GM23338 (cell line): ENCODE data around the gene TJP2. TPM values are rescaled to one million over a fixed set of nuclear protein-coding genes. Genes with fewer than 3 reads are reported as not detected.
A peak's percentile ranks its signal among the peaks of the same experiment; 100 is the strongest.
"Not testable (repeated sequence)": the region's sequence is repeated elsewhere in the genome, so short reads cannot be mapped to it uniquely, and the experiment has no call there.

ENCODE experiments used
- ATAC-seq: fragments of 200-7000 bp; cut with Tn5 transposase; 3 replicates; pipeline ENCODE4 v1.9.1; 2020
- DNase-seq: peaks from one replicate; pipeline ENCODE4 v3.0.0-alpha.2; 2015; ENCODE audit warnings: low spot score
- H2AFZ ChIP-seq: fragments of 200-600 bp; sonication (generic); 2 replicates; pipeline ENCODE4 v1.8.0; 2016; ENCODE audit warnings: antibody characterized with exemption, mild to moderate bottlenecking, moderate library complexity
- H3F3A ChIP-seq: fragments of 200-600 bp; sonication (generic); replicated peaks from 2 replicates; pipeline ENCODE4 v1.8.0; 2017; ENCODE audit warnings: antibody characterized with exemption, mixed run types, low read depth
- H3K27ac ChIP-seq: fragments of 200-600 bp; sonication (generic); 2 replicates; pipeline ENCODE4 v1.6.1; 2016; ENCODE audit warnings: low read depth
- H3K27me3 ChIP-seq: fragments of 200-600 bp; sonication (generic); 2 replicates; pipeline ENCODE4 v1.8.0; 2016; ENCODE audit warnings: mild to moderate bottlenecking, mixed run types, moderate library complexity; ENCODE audit not compliant: insufficient read depth
- H3K36me3 ChIP-seq: fragments of 200-600 bp; sonication (generic); 2 replicates; pipeline ENCODE4 v1.8.0; 2016; ENCODE audit warnings: mild to moderate bottlenecking; ENCODE audit not compliant: insufficient read depth
- H3K4me1 ChIP-seq: fragments of 200-600 bp; sonication (generic); 2 replicates; pipeline ENCODE4 v1.8.0; 2016; ENCODE audit warnings: mild to moderate bottlenecking, moderate library complexity; ENCODE audit not compliant: insufficient read depth
- H3K4me2 ChIP-seq: fragments of 200-600 bp; sonication (generic); 2 replicates; pipeline ENCODE4 v1.7.1; 2017; ENCODE audit warnings: mixed run types
- H3K4me3 ChIP-seq: fragments of 200-600 bp; sonication (generic); 2 replicates; pipeline ENCODE4 v1.6.1; 2016; ENCODE audit warnings: mixed run types
- H3K79me2 ChIP-seq: fragments of 200-600 bp; sonication (generic); replicated peaks from 2 replicates; pipeline ENCODE4 v1.8.0; 2017; ENCODE audit warnings: mild to moderate bottlenecking; ENCODE audit not compliant: insufficient read depth
- H3K9me2 ChIP-seq: fragments of 200-600 bp; sonication (generic); 2 replicates; pipeline ENCODE4 v1.8.0; 2017; ENCODE audit not compliant: insufficient read depth
- H4K20me1 ChIP-seq: fragments of 200-600 bp; sonication (generic); replicated peaks from 2 replicates; pipeline ENCODE4 v1.8.0; 2017; ENCODE audit warnings: mild to moderate bottlenecking; ENCODE audit not compliant: insufficient read depth
- H3K27ac Mint-ChIP-seq: 2 replicates; pipeline ENCODE4 v1.8.0; 2020; ENCODE audit warnings: inconsistent platforms, mild to moderate bottlenecking, moderate library complexity, mixed read lengths
- H3K27me3 Mint-ChIP-seq: 3 replicates; pipeline ENCODE4 v1.8.0; 2022; ENCODE audit warnings: low read depth, mild to moderate bottlenecking, moderate library complexity, mixed read lengths, inconsistent platforms; ENCODE audit not compliant: insufficient read depth, poor library complexity
- H3K36me3 Mint-ChIP-seq: 3 replicates; pipeline ENCODE4 v1.8.0; 2021; ENCODE audit warnings: low read depth, mild to moderate bottlenecking, inconsistent platforms, moderate library complexity, mixed read lengths
- H3K4me1 Mint-ChIP-seq: 3 replicates; pipeline ENCODE4 v1.8.0; 2020; ENCODE audit warnings: mild to moderate bottlenecking, inconsistent platforms, mixed read lengths
- H3K4me3 Mint-ChIP-seq: 3 replicates; pipeline ENCODE4 v1.8.0; 2021; ENCODE audit warnings: moderate library complexity, mild to moderate bottlenecking, inconsistent platforms, mixed read lengths
- H3K9me3 Mint-ChIP-seq: 3 replicates; pipeline ENCODE4 v1.8.0; 2020; ENCODE audit warnings: moderate library complexity, mild to moderate bottlenecking, inconsistent platforms, mixed read lengths
- CREB1 ChIP-seq: fragments of 250-450 bp; sonication (Bioruptor Pico); IDR thresholded peaks from 2 replicates; pipeline ENCODE4 v1.5.0; 2020; ENCODE audit warnings: low read depth, mild to moderate bottlenecking, moderate library complexity
- CTCF ChIP-seq, 2 experiments: fragments of 200-600 bp in 1 of 2; sonication (generic) in 1 of 2; conservative IDR thresholded peaks; 2 replicates each; pipeline versions ENCODE4 v1.5.1 to v1.6.1; 2016 to 2017; ENCODE audit warnings: antibody characterized with exemption in 2 of 2, low read depth in 2 of 2, mild to moderate bottlenecking in 2 of 2, moderate library complexity in 1 of 2
- EZH2phosphoT487 ChIP-seq: fragments of 200-600 bp; sonication (generic); IDR thresholded peaks from one replicate; pipeline ENCODE4 v1.8.1; 2018; ENCODE audit warnings: antibody characterized with exemption; ENCODE audit not compliant: unreplicated experiment
- JUNB ChIP-seq: IDR thresholded peaks from one replicate; pipeline ENCODE4 v1.6.1; 2016; ENCODE audit warnings: antibody characterized with exemption; ENCODE audit not compliant: unreplicated experiment
- POLR2AphosphoS5 ChIP-seq: IDR thresholded peaks from 2 replicates; pipeline ENCODE4 v1.6.1; 2016; ENCODE audit warnings: antibody characterized with exemption, low read depth
- ZNF114 ChIP-seq: fragments of 250-450 bp; sonication (Bioruptor Pico); IDR thresholded peaks from 2 replicates; pipeline ENCODE4 v1.5.0; 2020; ENCODE audit warnings: mild to moderate bottlenecking, moderate library complexity
- ZNF331 ChIP-seq: fragments of 250-450 bp; sonication (Bioruptor Pico); IDR thresholded peaks from 2 replicates; pipeline ENCODE4 v1.5.0; 2020; ENCODE audit warnings: low read depth, mild to moderate bottlenecking, moderate library complexity
- polyA plus RNA-seq: library from polyadenylated mRNA; unstranded; fragments of >200 nt; fragmentation: Nextera tagmentation; extraction: Ambion mirVana; gene quantifications from 2 replicates; pipeline ENCODE4 v1.2.1, GENCODE V29; 2016
- total RNA-seq: library from RNA; depleted of rRNA; stranded (reverse); fragments of >200 nt; shearing (Covaris generic); gene quantifications from 2 replicates; pipeline ENCODE4 v1.2.3, GENCODE V29; 2014
- TF ChIP-seq, protein P1 (sequence below): IDR thresholded peaks from 2 replicates; pipeline ENCODE4 v1.6.1; 2016; ENCODE audit warnings: antibody characterized with exemption
- TF ChIP-seq, protein P2 (sequence below): fragments of 250-450 bp; sonication (Bioruptor Pico); IDR thresholded peaks from 2 replicates; pipeline ENCODE4 v1.5.0; 2020; ENCODE audit warnings: mild to moderate bottlenecking, moderate library complexity

Gene TJP2
- total and polyA plus RNA-seq, 2 experiments from 2014 or later, result 37.6 to 234 TPM

DNA sequence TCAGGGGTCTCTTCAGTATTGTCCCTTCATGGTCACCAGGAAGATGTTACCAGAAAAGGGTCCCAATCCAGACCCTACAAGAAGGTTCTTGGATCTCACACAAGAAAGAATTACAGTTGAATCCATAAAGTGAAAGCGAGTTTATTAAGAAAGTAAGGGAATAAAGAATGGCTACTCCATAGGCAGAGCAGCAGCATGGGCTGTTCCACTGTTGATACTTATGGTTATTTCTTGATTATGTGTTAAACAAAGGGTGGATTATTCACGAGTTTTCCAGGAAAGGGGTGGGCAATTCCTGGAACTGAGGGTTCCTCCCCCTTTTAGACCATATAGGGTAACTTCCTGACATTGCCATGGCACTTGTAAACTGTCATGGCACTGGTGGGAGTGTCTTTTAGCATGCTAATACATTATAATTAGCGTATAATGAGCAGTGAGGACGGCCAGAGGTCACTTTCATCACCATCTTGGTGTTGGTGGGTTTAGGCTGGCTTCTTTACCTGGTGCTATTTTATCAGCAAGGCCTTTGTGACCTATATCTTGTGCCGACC is 132.9 kb downstream of the TJP2 start:
- H3K79me2 ChIP-seq, H2AFZ ChIP-seq, H3K4me3 Mint-ChIP-seq, H3F3A ChIP-seq, H3K36me3 ChIP-seq, DNase-seq, ATAC-seq, H3K27me3 ChIP-seq, H3K4me1 ChIP-seq, H4K20me1 ChIP-seq, H3K4me3 ChIP-seq, H3K27me3 Mint-ChIP-seq: not testable (repeated sequence)
- H3K9me3 Mint-ChIP-seq, result peaks cover 22% of the 10 kb centered on the region
- H3K4me1 Mint-ChIP-seq, result peaks cover 20% of the 10 kb centered on the region
- peaks cover 21% of the 10 kb centered on the region for H3K9me2 ChIP-seq
- H3K27ac ChIP-seq, result peak overlapping the region; percentile 93
- peak overlapping the region; percentile 2; the same call in 1 of the 2 replicates for H3K4me2 ChIP-seq
- H3K27ac Mint-ChIP-seq, result peak overlapping the region; percentile 96
- H3K36me3 Mint-ChIP-seq, result peaks cover 33% of the 10 kb centered on the region

DNA sequence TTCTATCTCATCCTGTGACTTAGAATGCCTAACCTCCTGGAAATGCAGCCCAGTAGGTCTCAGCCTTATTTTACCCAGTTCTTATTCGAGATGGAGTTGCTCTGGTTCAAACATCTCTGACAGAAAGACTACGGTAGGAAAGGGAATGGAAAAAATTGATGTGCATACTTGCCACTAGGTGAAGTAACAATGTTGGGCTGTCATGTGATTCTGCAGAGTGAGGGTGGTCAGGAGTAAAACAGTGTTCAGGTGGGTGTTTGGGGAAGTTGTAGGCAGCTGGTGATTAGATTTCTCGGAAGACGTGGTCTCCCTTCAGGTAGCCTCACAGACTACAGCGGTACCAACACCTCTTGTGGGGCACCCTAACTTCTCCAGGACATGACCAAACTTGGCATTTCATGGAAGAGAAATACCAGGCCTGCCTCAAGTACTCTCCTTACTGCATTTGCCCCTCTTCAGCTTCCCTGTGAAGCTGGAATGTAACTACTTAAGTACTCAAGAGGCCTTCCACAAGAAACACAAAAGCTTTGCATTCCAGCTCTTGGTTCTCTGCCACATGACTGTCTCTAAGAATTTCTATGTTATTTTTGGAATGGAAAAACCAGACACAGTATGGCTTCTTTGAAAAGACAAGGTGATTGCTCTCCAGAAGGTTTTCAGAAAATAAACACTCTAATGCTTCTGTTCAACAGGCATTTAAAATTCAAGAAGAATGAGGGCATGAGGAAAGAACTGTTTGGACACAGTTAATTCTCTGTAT is 133.5 kb downstream of the TJP2 start:
- H3K27ac Mint-ChIP-seq, result peak overlapping the region; percentile 96
- H3K79me2 ChIP-seq, result no peaks in the 10 kb centered on the region
- TF ChIP-seq, protein P1, sequence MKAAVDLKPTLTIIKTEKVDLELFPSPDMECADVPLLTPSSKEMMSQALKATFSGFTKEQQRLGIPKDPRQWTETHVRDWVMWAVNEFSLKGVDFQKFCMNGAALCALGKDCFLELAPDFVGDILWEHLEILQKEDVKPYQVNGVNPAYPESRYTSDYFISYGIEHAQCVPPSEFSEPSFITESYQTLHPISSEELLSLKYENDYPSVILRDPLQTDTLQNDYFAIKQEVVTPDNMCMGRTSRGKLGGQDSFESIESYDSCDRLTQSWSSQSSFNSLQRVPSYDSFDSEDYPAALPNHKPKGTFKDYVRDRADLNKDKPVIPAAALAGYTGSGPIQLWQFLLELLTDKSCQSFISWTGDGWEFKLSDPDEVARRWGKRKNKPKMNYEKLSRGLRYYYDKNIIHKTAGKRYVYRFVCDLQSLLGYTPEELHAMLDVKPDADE, result no peak
- TF ChIP-seq ZNF331 (CRISPR knock-in tag) (0 out of 2 replicates have a peak, but pooled peaks have one; percentile 33), CTCF (conservative IDR thresholded peaks at IDR 0.05; ENCODE audit: low read depth in 2 of 2) (peak; percentile 16 to 48; a peak in 3 of 4 replicates), JUNB (no peak), CREB1 (CRISPR knock-in tag) (peak; percentile 47; the same call in 1 of the 2 replicates), EZH2phosphoT487 (no peak), POLR2AphosphoS5 (no peak), ZNF114 (CRISPR knock-in tag) (peak; percentile 69; the same call in 1 of the 2 replicates)
- TF ChIP-seq, protein P2, sequence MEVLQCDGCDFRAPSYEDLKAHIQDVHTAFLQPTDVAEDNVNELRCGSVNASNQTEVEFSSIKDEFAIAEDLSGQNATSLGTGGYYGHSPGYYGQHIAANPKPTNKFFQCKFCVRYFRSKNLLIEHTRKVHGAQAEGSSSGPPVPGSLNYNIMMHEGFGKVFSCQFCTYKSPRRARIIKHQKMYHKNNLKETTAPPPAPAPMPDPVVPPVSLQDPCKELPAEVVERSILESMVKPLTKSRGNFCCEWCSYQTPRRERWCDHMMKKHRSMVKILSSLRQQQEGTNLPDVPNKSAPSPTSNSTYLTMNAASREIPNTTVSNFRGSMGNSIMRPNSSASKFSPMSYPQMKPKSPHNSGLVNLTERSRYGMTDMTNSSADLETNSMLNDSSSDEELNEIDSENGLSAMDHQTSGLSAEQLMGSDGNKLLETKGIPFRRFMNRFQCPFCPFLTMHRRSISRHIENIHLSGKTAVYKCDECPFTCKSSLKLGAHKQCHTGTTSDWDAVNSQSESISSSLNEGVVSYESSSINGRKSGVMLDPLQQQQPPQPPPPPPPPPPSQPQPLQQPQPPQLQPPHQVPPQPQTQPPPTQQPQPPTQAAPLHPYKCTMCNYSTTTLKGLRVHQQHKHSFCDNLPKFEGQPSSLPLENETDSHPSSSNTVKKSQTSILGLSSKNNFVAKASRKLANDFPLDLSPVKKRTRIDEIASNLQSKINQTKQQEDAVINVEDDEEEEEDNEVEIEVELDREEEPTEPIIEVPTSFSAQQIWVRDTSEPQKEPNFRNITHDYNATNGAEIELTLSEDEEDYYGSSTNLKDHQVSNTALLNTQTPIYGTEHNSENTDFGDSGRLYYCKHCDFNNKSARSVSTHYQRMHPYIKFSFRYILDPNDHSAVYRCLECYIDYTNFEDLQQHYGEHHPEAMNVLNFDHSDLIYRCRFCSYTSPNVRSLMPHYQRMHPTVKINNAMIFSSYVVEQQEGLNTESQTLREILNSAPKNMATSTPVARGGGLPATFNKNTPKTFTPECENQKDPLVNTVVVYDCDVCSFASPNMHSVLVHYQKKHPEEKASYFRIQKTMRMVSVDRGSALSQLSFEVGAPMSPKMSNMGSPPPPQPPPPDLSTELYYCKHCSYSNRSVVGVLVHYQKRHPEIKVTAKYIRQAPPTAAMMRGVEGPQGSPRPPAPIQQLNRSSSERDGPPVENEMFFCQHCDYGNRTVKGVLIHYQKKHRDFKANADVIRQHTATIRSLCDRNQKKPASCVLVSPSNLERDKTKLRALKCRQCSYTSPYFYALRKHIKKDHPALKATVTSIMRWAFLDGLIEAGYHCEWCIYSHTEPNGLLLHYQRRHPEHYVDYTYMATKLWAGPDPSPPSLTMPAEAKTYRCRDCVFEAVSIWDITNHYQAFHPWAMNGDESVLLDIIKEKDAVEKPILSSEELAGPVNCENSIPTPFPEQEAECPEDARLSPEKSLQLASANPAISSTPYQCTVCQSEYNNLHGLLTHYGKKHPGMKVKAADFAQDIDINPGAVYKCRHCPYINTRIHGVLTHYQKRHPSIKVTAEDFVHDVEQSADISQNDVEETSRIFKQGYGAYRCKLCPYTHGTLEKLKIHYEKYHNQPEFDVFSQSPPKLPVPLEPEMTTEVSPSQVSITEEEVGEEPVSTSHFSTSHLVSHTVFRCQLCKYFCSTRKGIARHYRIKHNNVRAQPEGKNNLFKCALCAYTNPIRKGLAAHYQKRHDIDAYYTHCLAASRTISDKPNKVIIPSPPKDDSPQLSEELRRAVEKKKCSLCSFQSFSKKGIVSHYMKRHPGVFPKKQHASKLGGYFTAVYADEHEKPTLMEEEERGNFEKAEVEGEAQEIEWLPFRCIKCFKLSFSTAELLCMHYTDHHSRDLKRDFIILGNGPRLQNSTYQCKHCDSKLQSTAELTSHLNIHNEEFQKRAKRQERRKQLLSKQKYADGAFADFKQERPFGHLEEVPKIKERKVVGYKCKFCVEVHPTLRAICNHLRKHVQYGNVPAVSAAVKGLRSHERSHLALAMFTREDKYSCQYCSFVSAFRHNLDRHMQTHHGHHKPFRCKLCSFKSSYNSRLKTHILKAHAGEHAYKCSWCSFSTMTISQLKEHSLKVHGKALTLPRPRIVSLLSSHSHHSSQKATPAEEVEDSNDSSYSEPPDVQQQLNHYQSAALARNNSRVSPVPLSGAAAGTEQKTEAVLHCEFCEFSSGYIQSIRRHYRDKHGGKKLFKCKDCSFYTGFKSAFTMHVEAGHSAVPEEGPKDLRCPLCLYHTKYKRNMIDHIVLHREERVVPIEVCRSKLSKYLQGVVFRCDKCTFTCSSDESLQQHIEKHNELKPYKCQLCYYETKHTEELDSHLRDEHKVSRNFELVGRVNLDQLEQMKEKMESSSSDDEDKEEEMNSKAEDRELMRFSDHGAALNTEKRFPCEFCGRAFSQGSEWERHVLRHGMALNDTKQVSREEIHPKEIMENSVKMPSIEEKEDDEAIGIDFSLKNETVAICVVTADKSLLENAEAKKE (CRISPR knock-in tag), result peak; percentile 99

More for the DNA sequence above, 133.5 kb downstream of the TJP2 start:
- Histone ChIP-seq H3K4me3 (no peak overlapping the region), H3F3A (0 out of 2 replicates have a peak, but pooled peaks cover 3% of the 10 kb centered on the region), H3K27me3 (no peaks in the 10 kb centered on the region), H3K9me2 (peaks cover 21% of the 10 kb centered on the region), H3K4me1 (peaks cover 3% of the 10 kb centered on the region; the same call in 1 of the 2 replicates), H3K27ac (peak overlapping the region; percentile 93), H2AFZ (no peak overlapping the region), H3K36me3 (0 out of 2 replicates have a peak, but pooled peaks cover 3% of the 10 kb centered on the region), H3K4me2 (peak overlapping the region; percentile 2; the same call in 1 of the 2 replicates), H4K20me1 (no peaks in the 10 kb centered on the region)
- DNase-seq (peak; percentile 91), ATAC-seq (peak; percentile 95)
- peaks cover 28% of the 10 kb centered on the region for H3K9me3 Mint-ChIP-seq
- H3K36me3 Mint-ChIP-seq, result peaks cover 40% of the 10 kb centered on the region
- 0 out of 3 replicates have a peak overlapping the region, but pooled peaks have one; percentile 12 for H3K4me3 Mint-ChIP-seq
- peaks cover 6% of the 10 kb centered on the region for H3K27me3 Mint-ChIP-seq
- peaks cover 20% of the 10 kb centered on the region for H3K4me1 Mint-ChIP-seq
